Astrocyte (in vitro differentiated cells and primary cell): ENCODE measurements around the gene PLPP1. TPM values are rescaled to one million over a fixed set of nuclear protein-coding genes. Genes with fewer than 3 reads are reported as not detected.

Experiments used
- DNase-seq: peaks from one replicate; pipeline ENCODE4 v3.0.0-alpha.2; 2010; ENCODE audit warnings: low read depth
- FAIRE-seq: peaks from 2 replicates; lab custom pipeline; 2011; peaks lifted over from hg19 to GRCh38; lab: Jason Lieb, UNC
- H2AFZ ChIP-seq: 2 replicates; pipeline ENCODE4 v1.6.0; 2012; ENCODE audit warnings: low read depth, low read length, inconsistent platforms
- H3K27ac ChIP-seq: 2 replicates; pipeline ENCODE4 v1.5.1; 2011; ENCODE audit warnings: low read depth, low read length, inconsistent platforms
- H3K27me3 ChIP-seq: 2 replicates; pipeline ENCODE4 v1.6.0; 2011; ENCODE audit warnings: low read length, inconsistent platforms; ENCODE audit not compliant: insufficient read depth
- H3K36me3 ChIP-seq: 2 replicates; pipeline ENCODE4 v1.5.1; 2011; ENCODE audit warnings: low read length, inconsistent platforms; ENCODE audit not compliant: insufficient read depth
- H3K4me1 ChIP-seq: 2 replicates; pipeline ENCODE4 v1.5.1; 2011; ENCODE audit warnings: low read length, inconsistent platforms; ENCODE audit not compliant: insufficient read depth
- H3K4me2 ChIP-seq: 2 replicates; pipeline ENCODE4 v1.6.0; 2012; ENCODE audit warnings: low read length, inconsistent platforms
- H3K4me3 ChIP-seq: 2 replicates; pipeline ENCODE4 v1.5.1; 2011; ENCODE audit warnings: low read depth, mild to moderate bottlenecking, low read length, inconsistent platforms; ENCODE audit not compliant: insufficient read depth
- H3K79me2 ChIP-seq: 2 replicates; pipeline ENCODE4 v1.6.0; 2012; ENCODE audit warnings: mild to moderate bottlenecking, low read length, inconsistent platforms; ENCODE audit not compliant: insufficient read depth
- H3K9ac ChIP-seq: 2 replicates; pipeline ENCODE4 v1.6.0; 2012; ENCODE audit warnings: mild to moderate bottlenecking, low read length, inconsistent platforms
- H3K9me3 ChIP-seq: 2 replicates; pipeline ENCODE4 v1.5.1; 2012; ENCODE audit warnings: low read depth, mild to moderate bottlenecking, low read length, inconsistent platforms; ENCODE audit not compliant: insufficient read depth
- H4K20me1 ChIP-seq: 2 replicates; pipeline ENCODE4 v1.6.0; 2012; ENCODE audit warnings: low read length, inconsistent platforms; ENCODE audit not compliant: insufficient read depth
- H3K27ac Mint-ChIP-seq: one replicate; pipeline ENCODE4 v1.8.0; 2021; ENCODE audit warnings: mild to moderate bottlenecking, mixed read lengths; ENCODE audit not compliant: unreplicated experiment
- H3K27me3 Mint-ChIP-seq: one replicate; pipeline ENCODE4 v1.8.0; 2021; ENCODE audit warnings: low read depth, mixed read lengths; ENCODE audit not compliant: unreplicated experiment
- H3K36me3 Mint-ChIP-seq: one replicate; pipeline ENCODE4 v1.8.0; 2021; ENCODE audit warnings: low read depth, mixed read lengths; ENCODE audit not compliant: unreplicated experiment
- H3K4me1 Mint-ChIP-seq: one replicate; pipeline ENCODE4 v1.8.0; 2021; ENCODE audit warnings: low read depth, mixed read lengths; ENCODE audit not compliant: unreplicated experiment
- H3K4me3 Mint-ChIP-seq: one replicate; pipeline ENCODE4 v1.8.0; 2021; ENCODE audit warnings: mild to moderate bottlenecking, moderate library complexity, mixed read lengths; ENCODE audit not compliant: unreplicated experiment
- H3K9me3 Mint-ChIP-seq: one replicate; pipeline ENCODE4 v1.8.0; 2021; ENCODE audit warnings: mild to moderate bottlenecking, mixed read lengths; ENCODE audit not compliant: unreplicated experiment
- EZH2 ChIP-seq: IDR thresholded peaks from 2 replicates; pipeline ENCODE4 v1.6.1; 2012; ENCODE audit warnings: mild to moderate bottlenecking, low read length, inconsistent platforms; ENCODE audit not compliant: insufficient read depth
- total RNA-seq: library from RNA; stranded (reverse); gene quantifications from 2 replicates; pipeline ENCODE4 v1.2.1, GENCODE V29; 2021
- TF ChIP-seq, protein P1 (sequence below): IDR thresholded peaks from 2 replicates; pipeline ENCODE4 v1.5.1; 2011; ENCODE audit warnings: low read depth, mild to moderate bottlenecking, inconsistent platforms, low read length, moderate library complexity; ENCODE audit not compliant: insufficient read depth

PLPP1 gene
- total RNA-seq, 1 donor from 2014 or later, result 56.3 TPM

DNA sequence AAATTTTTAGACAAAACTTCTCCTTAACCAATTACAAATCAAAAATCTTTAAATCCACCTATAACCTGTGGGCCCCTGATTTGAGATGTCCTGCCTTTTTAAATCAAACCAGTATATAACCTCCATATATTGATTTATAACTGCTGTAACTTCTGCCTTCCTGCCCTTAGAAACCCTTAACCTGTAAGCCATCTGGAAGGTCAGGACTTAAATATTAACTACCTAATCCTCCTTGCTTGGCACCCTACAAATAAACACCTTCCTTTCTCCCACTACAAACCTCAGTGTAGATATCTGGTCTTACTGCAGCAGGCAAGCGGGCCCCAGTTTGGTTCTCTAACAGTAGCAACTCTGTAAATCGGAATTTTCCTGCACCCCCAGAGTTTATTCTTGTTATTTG, 143.1 kb downstream of the PLPP1 start:
- Histone ChIP-seq H3K79me2 (no peaks in the 10 kb centered on the region), H3K4me2 (no peak overlapping the region), H2AFZ (no peak overlapping the region), H3K9ac (no peak overlapping the region), H3K27ac (no peak overlapping the region), H3K36me3 (peaks cover 8% of the 10 kb centered on the region), H3K4me3 (no peak overlapping the region), H3K4me1 (no peaks in the 10 kb centered on the region), H4K20me1 (no peaks in the 10 kb centered on the region), H3K9me3 (peaks cover 5% of the 10 kb centered on the region), H3K27me3 (no peaks in the 10 kb centered on the region)
- TF ChIP-seq, protein P1, sequence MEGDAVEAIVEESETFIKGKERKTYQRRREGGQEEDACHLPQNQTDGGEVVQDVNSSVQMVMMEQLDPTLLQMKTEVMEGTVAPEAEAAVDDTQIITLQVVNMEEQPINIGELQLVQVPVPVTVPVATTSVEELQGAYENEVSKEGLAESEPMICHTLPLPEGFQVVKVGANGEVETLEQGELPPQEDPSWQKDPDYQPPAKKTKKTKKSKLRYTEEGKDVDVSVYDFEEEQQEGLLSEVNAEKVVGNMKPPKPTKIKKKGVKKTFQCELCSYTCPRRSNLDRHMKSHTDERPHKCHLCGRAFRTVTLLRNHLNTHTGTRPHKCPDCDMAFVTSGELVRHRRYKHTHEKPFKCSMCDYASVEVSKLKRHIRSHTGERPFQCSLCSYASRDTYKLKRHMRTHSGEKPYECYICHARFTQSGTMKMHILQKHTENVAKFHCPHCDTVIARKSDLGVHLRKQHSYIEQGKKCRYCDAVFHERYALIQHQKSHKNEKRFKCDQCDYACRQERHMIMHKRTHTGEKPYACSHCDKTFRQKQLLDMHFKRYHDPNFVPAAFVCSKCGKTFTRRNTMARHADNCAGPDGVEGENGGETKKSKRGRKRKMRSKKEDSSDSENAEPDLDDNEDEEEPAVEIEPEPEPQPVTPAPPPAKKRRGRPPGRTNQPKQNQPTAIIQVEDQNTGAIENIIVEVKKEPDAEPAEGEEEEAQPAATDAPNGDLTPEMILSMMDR, result no peak
- TF ChIP-seq EZH2, result no peak
- Mint-ChIP-seq H3K9me3 (no peaks in the 10 kb centered on the region), H3K27me3 (no peaks in the 10 kb centered on the region), H3K4me3 (no peak overlapping the region), H3K27ac (no peak overlapping the region), H3K4me1 (peaks cover 2% of the 10 kb centered on the region), H3K36me3 (peaks cover 16% of the 10 kb centered on the region)
- FAIRE-seq, result no peak
- no peak for DNase-seq

GRCh38 chr5:55387865-55388264, 146.9 kb downstream of the PLPP1 start:
- Mint-ChIP-seq H3K36me3 (peaks cover 17% of the 10 kb centered on the region), H3K27ac (no peak overlapping the region), H3K27me3 (no peaks in the 10 kb centered on the region), H3K4me1 (peaks cover 2% of the 10 kb centered on the region), H3K4me3 (no peak overlapping the region), H3K9me3 (no peaks in the 10 kb centered on the region)
- Histone ChIP-seq H3K4me1 (no peaks in the 10 kb centered on the region), H3K4me2 (no peak overlapping the region), H3K79me2 (peaks cover 3% of the 10 kb centered on the region), H3K9me3 (peaks cover 5% of the 10 kb centered on the region), H3K36me3 (peaks cover 7% of the 10 kb centered on the region), H2AFZ (no peak overlapping the region), H3K9ac (no peak overlapping the region), H4K20me1 (no peaks in the 10 kb centered on the region), H3K27ac (no peak overlapping the region), H3K4me3 (no peak overlapping the region), H3K27me3 (no peaks in the 10 kb centered on the region)
- no peak for FAIRE-seq
- DNase-seq, result no peak
- TF ChIP-seq, protein P1, result no peak
- TF ChIP-seq EZH2, result no peak

- H3K27me3 ChIP-seq, result no peaks in the 10 kb centered on the region
- no peaks in the 10 kb centered on the region for H3K9me3 ChIP-seq
- no peak for TF ChIP-seq EZH2
- TF ChIP-seq, protein P1, result no peak
- DNase-seq (no peak), FAIRE-seq (no peak)
- H3K27me3 Mint-ChIP-seq, result no peaks in the 10 kb centered on the region
- peaks cover 7% of the 10 kb centered on the region for H3K36me3 ChIP-seq
- H3K4me3 Mint-ChIP-seq, result no peak overlapping the region
- H3K27ac Mint-ChIP-seq, result no peak overlapping the region
- H4K20me1 ChIP-seq, result no peaks in the 10 kb centered on the region
- H2AFZ ChIP-seq, result no peak overlapping the region
- H3K27ac ChIP-seq, result no peak overlapping the region
- H3K36me3 Mint-ChIP-seq, result peaks cover 19% of the 10 kb centered on the region
- peaks cover 2% of the 10 kb centered on the region for H3K4me1 Mint-ChIP-seq
- H3K9ac ChIP-seq, result no peak overlapping the region
- no peak overlapping the region for H3K4me2 ChIP-seq
- no peaks in the 10 kb centered on the region for H3K9me3 Mint-ChIP-seq
- H3K79me2 ChIP-seq, result peaks cover 10% of the 10 kb centered on the region
- no peak overlapping the region for H3K4me3 ChIP-seq
- H3K4me1 ChIP-seq, result no peaks in the 10 kb centered on the region
These were observed 148.4 kb downstream of the PLPP1 start for GRCh38 chr5:55386356-55386755.
